ENCODE measurements around the gene MBD6. TPM values are rescaled to one million over a fixed set of nuclear protein-coding genes. Genes with fewer than 3 reads are reported as not detected.
"Not testable (repeated sequence)": the region's sequence is repeated elsewhere in the genome, so short reads cannot be mapped to it uniquely, and the experiment has no call there.

MBD6 gene
- total RNA-seq, 2 donors from 2014 or later: 78.8 to 83.1 TPM

DNA sequence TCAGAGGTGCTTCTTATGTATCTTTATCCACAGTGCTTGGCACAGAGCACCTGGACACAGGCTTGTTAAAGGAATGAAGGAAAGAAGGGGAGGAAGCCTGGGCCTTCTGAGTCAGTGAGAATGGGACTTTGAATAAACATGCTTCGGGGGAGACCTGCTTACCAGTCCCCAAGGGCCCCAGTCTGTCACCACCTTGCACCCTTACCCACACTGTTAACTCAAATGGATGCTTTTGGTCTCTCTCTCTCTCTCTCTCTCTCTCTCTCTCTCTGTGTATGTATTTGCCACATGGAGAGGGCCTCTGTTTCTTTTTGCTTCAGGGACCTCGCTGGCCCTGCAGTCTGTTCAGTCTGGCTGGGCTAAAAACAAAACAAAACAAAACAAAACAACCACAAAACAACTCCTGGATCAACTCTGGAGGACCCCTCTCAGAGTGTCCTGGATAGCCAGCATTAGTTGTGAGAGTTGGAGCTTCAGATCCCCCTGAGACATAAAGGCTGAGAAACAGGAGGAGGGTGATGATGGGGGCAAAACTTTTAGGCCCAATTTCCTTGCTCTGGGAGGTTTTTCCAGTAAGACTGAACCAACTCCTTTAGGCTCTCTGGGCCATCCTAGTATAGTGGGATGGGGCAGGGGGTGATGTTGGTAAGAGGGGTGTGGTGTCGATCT, 29.1 kb downstream of the MBD6 start:
- no peak overlapping the region for H3K27ac Mint-ChIP-seq
- peaks cover 3% of the 10 kb centered on the region for H3K27me3 Mint-ChIP-seq
- no peaks in the 10 kb centered on the region for H3K36me3 Mint-ChIP-seq (ENCODE audit: low read depth)
- no peak overlapping the region for H3K4me3 Mint-ChIP-seq
- no peak for ATAC-seq (replicated peaks)
- H3K4me1 Mint-ChIP-seq: peaks cover 11% of the 10 kb centered on the region
- no peaks in the 10 kb centered on the region for H3K9me3 Mint-ChIP-seq

- peaks cover 11% of the 10 kb centered on the region for H3K4me1 Mint-ChIP-seq
- H3K36me3 Mint-ChIP-seq (ENCODE audit: low read depth): no peaks in the 10 kb centered on the region
- ATAC-seq (replicated peaks): no peak
- H3K27me3 Mint-ChIP-seq: peaks cover 3% of the 10 kb centered on the region
- H3K4me3 Mint-ChIP-seq: no peak overlapping the region
- H3K9me3 Mint-ChIP-seq: no peaks in the 10 kb centered on the region
- no peak overlapping the region for H3K27ac Mint-ChIP-seq
Measured at GRCh38 chr12:57552306-57552651, 29.7 kb downstream of the MBD6 start.

DNA sequence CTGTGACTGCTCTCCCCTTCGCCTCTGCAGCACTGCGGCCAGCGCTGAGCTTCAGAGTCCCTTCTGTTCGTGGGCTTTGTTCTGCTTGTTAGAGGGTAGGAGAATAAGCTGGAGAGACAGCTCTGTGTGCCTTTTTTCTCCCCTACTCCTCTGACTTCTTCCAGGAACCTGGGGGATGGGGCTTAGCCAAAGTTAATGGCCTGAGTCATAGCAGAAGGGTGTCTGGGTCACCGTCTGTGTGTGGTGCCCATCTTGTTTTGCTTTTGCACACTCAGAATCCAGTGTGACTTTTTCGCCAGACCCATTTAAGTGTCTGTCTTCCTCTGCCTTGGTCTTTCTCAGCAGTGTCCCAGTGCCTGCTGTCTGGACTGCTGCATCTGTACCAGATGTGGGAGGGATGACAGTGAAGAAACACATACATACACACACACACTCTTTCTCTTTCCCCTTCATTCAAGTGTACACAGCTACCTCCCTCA, 30.2 kb downstream of the MBD6 start:
- H3K27me3 Mint-ChIP-seq: peaks cover 3% of the 10 kb centered on the region

DNA sequence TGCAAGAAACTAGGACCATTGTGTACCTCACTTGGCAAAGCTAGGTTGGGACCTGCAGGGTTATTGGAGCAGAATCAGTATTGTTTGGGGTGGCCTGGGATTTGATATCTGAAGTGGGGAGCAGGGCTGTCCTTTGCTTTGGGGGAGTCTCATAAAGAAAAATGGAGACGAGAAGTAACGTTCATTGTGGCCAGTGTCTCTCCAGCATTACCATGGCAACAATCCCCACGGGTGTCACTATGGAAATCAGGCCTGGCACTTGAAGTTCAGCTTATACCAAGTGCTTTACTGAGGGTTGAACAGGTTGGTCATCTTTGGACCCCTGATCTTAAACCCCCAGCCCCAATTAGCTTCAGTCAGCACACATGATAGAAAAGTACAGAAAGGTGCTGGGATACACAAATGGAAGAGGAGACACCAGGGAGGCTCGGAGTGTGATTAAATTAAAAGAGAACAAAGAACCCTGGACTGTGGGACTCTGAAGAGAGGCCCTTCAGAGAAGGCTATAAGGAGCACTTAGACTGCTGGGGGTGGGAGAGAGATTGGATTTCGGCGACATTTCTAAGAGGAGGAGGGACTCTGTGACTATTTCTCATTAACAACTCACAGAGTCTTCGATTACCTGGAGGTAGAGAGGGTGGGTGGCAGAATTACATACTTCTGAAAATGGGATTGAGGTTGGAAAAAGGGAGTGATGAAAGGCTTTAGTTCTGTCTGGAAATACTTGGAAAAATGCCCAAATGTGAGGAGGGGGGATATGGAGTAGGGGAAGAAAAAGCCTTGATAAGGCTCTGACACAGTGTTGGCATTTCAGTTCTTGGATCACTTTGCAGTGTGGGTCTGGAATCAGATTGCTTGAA, 30.9 kb downstream of the MBD6 start:
- Mint-ChIP-seq H3K4me1 (peaks cover 11% of the 10 kb centered on the region), H3K27ac (no peak overlapping the region), H3K36me3 (ENCODE audit: low read depth) (no peaks in the 10 kb centered on the region), H3K9me3 (no peaks in the 10 kb centered on the region), H3K4me3 (no peak overlapping the region), H3K27me3 (peaks cover 3% of the 10 kb centered on the region)
- no peak for ATAC-seq (replicated peaks)

More for the DNA sequence above, 30.2 kb downstream of the MBD6 start:
- Mint-ChIP-seq H3K36me3 (ENCODE audit: low read depth) (no peaks in the 10 kb centered on the region), H3K9me3 (no peaks in the 10 kb centered on the region), H3K27ac (no peak overlapping the region), H3K4me1 (peaks cover 11% of the 10 kb centered on the region), H3K4me3 (no peak overlapping the region)
- no peak for ATAC-seq (replicated peaks)

DNA sequence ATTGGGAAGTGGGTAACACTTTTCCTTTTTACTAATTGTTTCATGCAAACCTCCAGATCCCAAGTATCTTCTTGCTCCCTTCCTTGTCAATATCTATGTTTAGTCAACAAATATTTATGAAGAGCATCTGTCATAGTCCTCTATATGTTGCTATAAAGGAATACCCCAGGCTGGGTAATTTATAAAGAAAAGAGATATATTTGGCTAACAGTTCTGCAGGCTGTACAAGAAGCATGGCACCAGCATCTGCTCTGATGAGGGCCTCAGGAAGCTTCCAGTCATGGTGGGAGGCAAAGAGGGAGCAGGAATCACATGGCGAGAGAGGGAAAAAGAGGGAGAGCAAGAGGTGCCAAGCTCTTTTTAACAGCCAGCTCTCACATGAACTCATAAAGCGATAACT, 31.8 kb downstream of the MBD6 start:
- H3K27me3 Mint-ChIP-seq: peaks cover 3% of the 10 kb centered on the region
- H3K27ac Mint-ChIP-seq: no peak overlapping the region
- H3K4me3 Mint-ChIP-seq: no peak overlapping the region
- no peak for ATAC-seq (replicated peaks)
- H3K4me1 Mint-ChIP-seq: peaks cover 6% of the 10 kb centered on the region
- H3K9me3 Mint-ChIP-seq: no peaks in the 10 kb centered on the region
- no peaks in the 10 kb centered on the region for H3K36me3 Mint-ChIP-seq (ENCODE audit: low read depth)

DNA sequence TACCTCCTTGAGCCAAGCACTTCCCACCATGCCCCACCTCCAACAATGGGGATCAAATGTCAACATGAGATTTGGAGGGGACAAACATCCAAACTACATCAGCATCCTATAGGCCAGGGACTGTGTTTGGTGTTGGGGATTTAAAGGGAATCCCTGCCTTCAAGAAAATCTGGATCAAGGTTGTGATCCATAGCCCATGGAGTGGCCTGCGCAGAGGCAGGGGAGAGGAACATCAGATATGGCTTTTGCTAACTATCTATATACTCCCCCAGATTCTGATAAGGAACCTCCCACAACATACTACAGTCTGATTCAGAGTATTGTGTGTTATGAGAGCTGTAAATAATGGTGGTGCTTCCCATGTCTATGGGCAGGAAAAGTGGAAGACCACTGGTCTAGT, 32.3 kb downstream of the MBD6 start:
- H3K36me3 Mint-ChIP-seq (ENCODE audit: low read depth): no peaks in the 10 kb centered on the region
- H3K9me3 Mint-ChIP-seq: no peaks in the 10 kb centered on the region
- peaks cover 5% of the 10 kb centered on the region for H3K4me1 Mint-ChIP-seq
- H3K27me3 Mint-ChIP-seq: peaks cover 3% of the 10 kb centered on the region
- no peak overlapping the region for H3K27ac Mint-ChIP-seq
- H3K4me3 Mint-ChIP-seq: no peak overlapping the region
- no peak for ATAC-seq (replicated peaks)

- no peak overlapping the region for H3K4me3 Mint-ChIP-seq
- H3K4me1 Mint-ChIP-seq: no peaks in the 10 kb centered on the region
- no peaks in the 10 kb centered on the region for H3K9me3 Mint-ChIP-seq
- no peaks in the 10 kb centered on the region for H3K27me3 Mint-ChIP-seq
- ATAC-seq (replicated peaks): no peak
- no peaks in the 10 kb centered on the region for H3K36me3 Mint-ChIP-seq (ENCODE audit: low read depth)
- no peak overlapping the region for H3K27ac Mint-ChIP-seq
Measured at GRCh38 chr12:57558864-57559263, 36.2 kb downstream of the MBD6 start.

DNA sequence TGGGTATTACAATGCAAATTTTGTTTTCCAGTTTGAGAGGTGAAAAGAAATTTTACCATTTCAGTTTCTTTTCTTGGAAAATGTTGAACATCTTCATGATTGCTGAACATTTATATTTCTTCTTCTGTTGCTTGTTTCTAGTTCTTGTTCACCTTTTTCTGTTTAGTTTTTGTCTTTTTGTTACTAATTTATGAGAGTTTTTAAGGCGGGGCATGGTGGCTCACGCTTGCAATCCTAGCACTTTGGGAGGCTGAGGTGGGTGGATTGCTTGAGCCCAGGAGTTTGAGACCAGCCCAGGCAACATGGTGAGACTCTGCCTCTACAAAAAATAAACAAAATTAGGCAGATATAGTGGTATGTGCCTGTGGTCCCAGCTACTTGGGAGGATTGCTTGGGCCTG, 37.9 kb downstream of the MBD6 start:
- no peaks in the 10 kb centered on the region for H3K36me3 Mint-ChIP-seq (ENCODE audit: low read depth)

GRCh38 chr12:57561117-57561516, 38.5 kb downstream of the MBD6 start:
- H3K36me3 Mint-ChIP-seq (ENCODE audit: low read depth); H3K27ac Mint-ChIP-seq; H3K4me1 Mint-ChIP-seq; H3K27me3 Mint-ChIP-seq; H3K4me3 Mint-ChIP-seq; H3K9me3 Mint-ChIP-seq; ATAC-seq (replicated peaks): not testable (repeated sequence)

More for the DNA sequence above, 37.9 kb downstream of the MBD6 start:
- Mint-ChIP-seq H3K9me3 (no peaks in the 10 kb centered on the region), H3K27me3 (peaks cover 10% of the 10 kb centered on the region), H3K27ac (no peak overlapping the region), H3K4me3 (no peak overlapping the region), H3K4me1 (no peaks in the 10 kb centered on the region)
- ATAC-seq (replicated peaks): no peak

DNA sequence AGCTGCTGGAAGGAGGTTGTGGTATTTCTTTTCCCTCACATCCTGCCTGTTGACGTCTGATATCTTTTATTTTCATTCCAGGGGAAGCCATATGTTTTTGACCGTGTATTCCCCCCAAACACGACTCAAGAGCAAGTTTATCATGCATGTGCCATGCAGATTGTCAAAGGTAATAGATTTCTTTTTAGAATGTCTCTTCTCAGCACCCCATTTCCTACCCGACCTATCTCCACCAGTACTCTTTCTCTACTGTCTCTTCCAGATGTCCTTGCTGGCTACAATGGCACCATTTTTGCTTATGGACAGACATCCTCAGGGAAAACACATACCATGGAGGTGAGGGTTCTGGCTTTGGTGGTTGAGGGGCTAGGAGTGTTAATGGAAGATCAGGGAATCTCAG, 40.7 kb downstream of the MBD6 start:
- H3K27me3 Mint-ChIP-seq: peaks cover 10% of the 10 kb centered on the region
- no peaks in the 10 kb centered on the region for H3K36me3 Mint-ChIP-seq (ENCODE audit: low read depth)
- H3K9me3 Mint-ChIP-seq: no peaks in the 10 kb centered on the region
- no peak overlapping the region for H3K4me3 Mint-ChIP-seq
- no peak overlapping the region for H3K27ac Mint-ChIP-seq
- no peak for ATAC-seq (replicated peaks)
- no peaks in the 10 kb centered on the region for H3K4me1 Mint-ChIP-seq

DNA sequence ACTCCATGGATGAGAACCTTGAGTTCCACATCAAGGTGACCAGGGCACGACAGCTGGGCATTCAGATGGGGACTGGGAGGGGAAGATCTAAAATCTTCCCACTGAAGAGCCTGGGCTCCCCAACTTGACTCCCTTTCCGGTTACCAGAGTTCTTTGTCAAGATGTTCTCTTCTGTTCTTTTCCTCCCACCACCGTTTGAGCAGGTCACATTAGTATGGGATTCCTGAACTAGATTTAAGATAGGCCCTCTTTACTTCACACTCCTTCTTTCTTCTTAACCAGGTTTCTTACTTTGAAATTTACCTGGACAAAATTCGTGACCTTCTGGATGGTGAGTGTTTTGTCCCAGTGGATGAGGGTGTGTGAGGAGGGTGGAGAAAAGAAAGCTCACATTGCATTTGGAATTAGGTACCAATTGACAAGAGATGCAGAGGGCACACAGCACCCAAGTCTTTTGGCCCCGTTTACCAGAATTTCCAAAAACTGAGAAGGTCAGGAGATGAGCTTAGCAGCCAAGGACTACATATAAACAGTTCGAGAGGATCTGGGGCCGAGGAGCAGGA, 41.6 kb downstream of the MBD6 start:
- no peak for ATAC-seq (replicated peaks)
- Mint-ChIP-seq H3K4me3 (no peak overlapping the region), H3K9me3 (no peaks in the 10 kb centered on the region), H3K4me1 (no peaks in the 10 kb centered on the region), H3K27me3 (peaks cover 10% of the 10 kb centered on the region), H3K36me3 (ENCODE audit: low read depth) (no peaks in the 10 kb centered on the region), H3K27ac (no peak overlapping the region)

DNA sequence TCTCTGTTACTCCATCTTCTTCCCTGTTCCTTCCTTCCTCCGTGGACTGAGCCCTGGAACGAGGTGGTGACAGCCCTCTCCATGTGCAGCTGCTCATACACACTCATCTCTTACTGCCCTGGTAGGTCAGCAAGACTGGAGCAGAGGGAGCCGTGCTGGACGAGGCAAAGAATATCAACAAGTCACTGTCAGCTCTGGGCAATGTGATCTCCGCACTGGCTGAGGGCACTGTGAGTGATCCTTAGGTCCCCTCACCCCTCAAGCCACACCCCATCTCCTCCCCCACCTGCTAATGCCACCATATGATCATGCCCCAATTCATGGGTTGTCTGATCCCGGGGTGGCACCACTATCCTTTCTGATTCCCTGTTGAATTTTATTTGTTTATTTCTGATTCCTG, 46.2 kb downstream of the MBD6 start:
- Mint-ChIP-seq H3K36me3 (ENCODE audit: low read depth) (no peaks in the 10 kb centered on the region), H3K4me1 (no peaks in the 10 kb centered on the region), H3K27me3 (peaks cover 10% of the 10 kb centered on the region), H3K4me3 (no peak overlapping the region), H3K9me3 (no peaks in the 10 kb centered on the region), H3K27ac (no peak overlapping the region)
- no peak for ATAC-seq (replicated peaks)

- ATAC-seq (replicated peaks): no peak
- no peak overlapping the region for H3K27ac Mint-ChIP-seq
- H3K4me1 Mint-ChIP-seq: no peaks in the 10 kb centered on the region
- no peak overlapping the region for H3K4me3 Mint-ChIP-seq
- no peaks in the 10 kb centered on the region for H3K36me3 Mint-ChIP-seq (ENCODE audit: low read depth)
- peaks cover under 1% of the 10 kb centered on the region for H3K27me3 Mint-ChIP-seq
- no peaks in the 10 kb centered on the region for H3K9me3 Mint-ChIP-seq
Measured at GRCh38 chr12:57569858-57570257, 47.2 kb downstream of the MBD6 start.

- ATAC-seq (replicated peaks); H3K27ac Mint-ChIP-seq; H3K4me3 Mint-ChIP-seq; H3K4me1 Mint-ChIP-seq; H3K27me3 Mint-ChIP-seq; H3K9me3 Mint-ChIP-seq; H3K36me3 Mint-ChIP-seq (ENCODE audit: low read depth): not testable (repeated sequence)
Measured at GRCh38 chr12:57570438-57570837, 47.8 kb downstream of the MBD6 start.
